Aorta (tissue), 5 donors: ENCODE results near the gene NAMPT. TPM values are rescaled to one million over a fixed set of nuclear protein-coding genes. Genes with fewer than 3 reads are reported as not detected.

Experiments
- ATAC-seq: fragments of 200-7000 bp; cut with Tn5 transposase; one replicate; pipeline ENCODE4 v1.9.1; 2022; ENCODE audit warnings: moderate library complexity; ENCODE audit not compliant: low FRiP score
- DNase-seq, 2 donors: peaks; one replicate each; pipeline ENCODE4 v3.0.0-alpha.2; 2020
- H3K27ac ChIP-seq, 2 donors: one replicate each; pipeline ENCODE4 v1.5.1; 2013; ENCODE audit warnings: low read length in 2 of 2, mild to moderate bottlenecking in 2 of 2, moderate library complexity in 2 of 2, control low read depth in 1 of 2, inconsistent platforms in 1 of 2, low read depth in 1 of 2
- H3K27me3 ChIP-seq, 2 donors: one replicate each; pipeline ENCODE4 v1.6.1; 2013; ENCODE audit warnings: control low read depth in 1 of 2, low read length in 1 of 2, mild to moderate bottlenecking in 1 of 2, moderate library complexity in 1 of 2; ENCODE audit not compliant: insufficient read depth in 2 of 2, control insufficient read depth in 1 of 2
- H3K36me3 ChIP-seq, 2 donors: one replicate each; pipeline ENCODE4 v1.6.1; 2013; ENCODE audit warnings: control low read depth in 1 of 2, low read length in 1 of 2, mild to moderate bottlenecking in 1 of 2; ENCODE audit not compliant: insufficient read depth in 2 of 2, control insufficient read depth in 1 of 2
- H3K4me1 ChIP-seq, 2 donors: one replicate each; pipeline ENCODE4 v1.6.1; 2013; ENCODE audit warnings: low read length in 2 of 2, control low read depth in 1 of 2, mild to moderate bottlenecking in 1 of 2, moderate library complexity in 1 of 2; ENCODE audit not compliant: insufficient read depth in 2 of 2, control insufficient read depth in 1 of 2
- H3K4me3 ChIP-seq, 2 donors: one replicate each; pipeline ENCODE4 v1.5.1; 2013; ENCODE audit warnings: low read length in 2 of 2, control low read depth in 1 of 2, mild to moderate bottlenecking in 1 of 2
- H3K9me3 ChIP-seq: one replicate; pipeline ENCODE4 v1.6.1; 2013; ENCODE audit warnings: mild to moderate bottlenecking, low read length; ENCODE audit not compliant: control insufficient read depth
- WGBS, 2 donors: extraction: QIAGEN DNeasy Blood & Tissue Kit; methylation state at CpG; one replicate each; pipeline ENCODE4 v1.1.7; 2013; 5-methylcytosine and 5-hydroxymethylcytosine counted together
- intact Hi-C, 2 donors: fragments of 100-400 bp; cut with DNase I; formaldehyde crosslinking; loops; one replicate each; pipeline versions ENCODE4 v1.14.2 to v1.15.0; 2022
- polyA plus RNA-seq, 2 donors: library from polyadenylated mRNA; stranded (reverse); fragments of 200-250 nt; gene quantifications; one replicate each; pipeline ENCODE4 v1.2.3, GENCODE V29; 2013
- total RNA-seq, 2 donors: library from RNA; stranded (reverse); fragmentation: NEBNext Ultra II Directional; extraction: Animal tissue kit (Norgen Biotek cat#: 25700); gene quantifications; one replicate each; pipeline ENCODE4 v1.2.1, GENCODE V29; 2021
- donor health status: healthy with polysubstance abuse.
- donor health status: Bipolar disorder and iron deficiency.
- donor health status: DM: no; HTN: no; CAD: no.
- donor health status: DM: no; HTN: no; CAD: no.
- donor health status: DM: yes; HTN: yes; CAD: no.

Gene NAMPT
- total and polyA plus RNA-seq, 4 donors, result 36.2 to 534 (median 142) TPM

- Histone ChIP-seq H3K4me3 (no peak overlapping the region), H3K9me3 (no peaks in the 10 kb centered on the region), H3K4me1 (no peaks in the 10 kb centered on the region), H3K27ac (no peak overlapping the region), H3K27me3 (no peaks in the 10 kb centered on the region), H3K36me3 (peaks cover 0 to 4% of the 10 kb centered on the region in 2 donors)
- intact Hi-C loops, result loop anchor here in 1 of 2 donors (5.0 to 10.0 kb wide), 2 partner anchors 189 to 382 kb away; no protein-coding TSS in a partner anchor
- ATAC-seq (no peak), DNase-seq (no peak)
- WGBS, 2 donors, result 52 to 62% methylated on average over 8 of the region's 8 CpGs
Measured at GRCh38 chr7:106273009-106273668, 11.6 kb downstream of the NAMPT start.

- 92% methylated on average over 5 of the region's 5 CpGs for WGBS, 2 donors
Measured at GRCh38 chr7:106270122-106270977, 14.4 kb downstream of the NAMPT start.

GRCh38 chr7:106269254-106269961 is 15.4 kb downstream of the NAMPT start:
- Histone ChIP-seq H3K27me3 (no peaks in the 10 kb centered on the region), H3K4me3 (no peak overlapping the region), H3K27ac (no peak overlapping the region), H3K36me3 (peaks cover 0 to 3% of the 10 kb centered on the region in 2 donors), H3K9me3 (no peaks in the 10 kb centered on the region), H3K4me1 (no peaks in the 10 kb centered on the region)
- intact Hi-C loops, result no loop called here
- 85 to 97% methylated on average over 4 of the region's 4 CpGs for WGBS, 2 donors
- no peak for ATAC-seq
- no peak for DNase-seq

More at GRCh38 chr7:106270122-106270977, 14.4 kb downstream of the NAMPT start:
- Histone ChIP-seq H3K27ac (no peak overlapping the region), H3K9me3 (no peaks in the 10 kb centered on the region), H3K36me3 (peaks cover 0 to 3% of the 10 kb centered on the region in 2 donors), H3K27me3 (no peaks in the 10 kb centered on the region), H3K4me3 (no peak overlapping the region), H3K4me1 (no peaks in the 10 kb centered on the region)
- DNase-seq, result no peak
- no peak for ATAC-seq
- intact Hi-C loops, result loop anchor here in 1 of 2 donors (5.0 to 10.0 kb wide), 2 partner anchors 192 to 384 kb away; no protein-coding TSS in a partner anchor

- Histone ChIP-seq H3K9me3 (no peaks in the 10 kb centered on the region), H3K36me3 (peaks cover 0 to 2% of the 10 kb centered on the region in 2 donors), H3K4me1 (no peaks in the 10 kb centered on the region), H3K27me3 (no peaks in the 10 kb centered on the region), H3K27ac (no peak overlapping the region), H3K4me3 (no peak overlapping the region)
- ATAC-seq (no peak), DNase-seq (no peak)
- 94% methylated on average over 3 of the region's 3 CpGs for WGBS, 2 donors
- intact Hi-C loops, result no loop called here
Measured at GRCh38 chr7:106265133-106265532, 19.6 kb downstream of the NAMPT start.

- intact Hi-C loops, result no loop called here
- H3K27ac ChIP-seq, result no peak overlapping the region
- no peaks in the 10 kb centered on the region for H3K27me3 ChIP-seq
- no peaks in the 10 kb centered on the region for H3K9me3 ChIP-seq
- ATAC-seq, result no peak
- no peak for DNase-seq
- H3K4me1 ChIP-seq, result no peaks in the 10 kb centered on the region
- H3K36me3 ChIP-seq, result peaks cover 0 to 6% of the 10 kb centered on the region in 2 donors
- WGBS, 2 donors, result 94 to 95% methylated on average over 2 of the region's 2 CpGs
- no peak overlapping the region for H3K4me3 ChIP-seq
Measured at GRCh38 chr7:106262221-106262881, 22.4 kb downstream of the NAMPT start.

- no peaks in the 10 kb centered on the region for H3K4me1 ChIP-seq
- H3K36me3 ChIP-seq, result peaks cover 0 to 6% of the 10 kb centered on the region in 2 donors
- H3K27ac ChIP-seq, result no peak overlapping the region
- no peaks in the 10 kb centered on the region for H3K27me3 ChIP-seq
- no peaks in the 10 kb centered on the region for H3K9me3 ChIP-seq
- WGBS, 2 donors, result 64 to 74% methylated on average over 2 of the region's 2 CpGs
- no peak overlapping the region for H3K4me3 ChIP-seq
- intact Hi-C loops, result no loop called here
- ATAC-seq, result no peak
- no peak for DNase-seq
Measured at GRCh38 chr7:106260136-106260561, 24.6 kb downstream of the NAMPT start.

GRCh38 chr7:106258789-106259188 is 26.0 kb downstream of the NAMPT start:
- Histone ChIP-seq H3K4me3 (no peak overlapping the region), H3K27ac (no peak overlapping the region), H3K27me3 (no peaks in the 10 kb centered on the region), H3K4me1 (no peaks in the 10 kb centered on the region), H3K36me3 (peaks cover 0 to 6% of the 10 kb centered on the region in 2 donors), H3K9me3 (no peaks in the 10 kb centered on the region)
- intact Hi-C loops, result no loop called here
- 88 to 91% methylated on average over 7 of the region's 7 CpGs for WGBS, 2 donors
- ATAC-seq (no peak), DNase-seq (no peak)

- no peak for ATAC-seq
- Histone ChIP-seq H3K4me3 (no peak overlapping the region), H3K36me3 (peaks cover 0 to 6% of the 10 kb centered on the region in 2 donors), H3K4me1 (no peaks in the 10 kb centered on the region), H3K9me3 (no peaks in the 10 kb centered on the region), H3K27me3 (no peaks in the 10 kb centered on the region), H3K27ac (no peak overlapping the region)
- 87 to 92% methylated on average over 3 of the region's 3 CpGs for whole genome bisulfite sequencing, 2 donors
- DNase-seq, result no peak
- intact Hi-C loops, result no loop called here
Measured at GRCh38 chr7:106257752-106258151, 27.0 kb downstream of the NAMPT start.
